Activated CD4-positive, alpha-beta T cell treated with anti-CD3 and anti-CD28 coated beads for 4 hours (primary cell): ENCODE measurements around the gene EGFL7.

Experiments used
- DNase-seq, 2 donors: peaks; one replicate each; pipeline ENCODE4 v3.0.0-alpha.2; 2020

EGFL7 gene

DNA sequence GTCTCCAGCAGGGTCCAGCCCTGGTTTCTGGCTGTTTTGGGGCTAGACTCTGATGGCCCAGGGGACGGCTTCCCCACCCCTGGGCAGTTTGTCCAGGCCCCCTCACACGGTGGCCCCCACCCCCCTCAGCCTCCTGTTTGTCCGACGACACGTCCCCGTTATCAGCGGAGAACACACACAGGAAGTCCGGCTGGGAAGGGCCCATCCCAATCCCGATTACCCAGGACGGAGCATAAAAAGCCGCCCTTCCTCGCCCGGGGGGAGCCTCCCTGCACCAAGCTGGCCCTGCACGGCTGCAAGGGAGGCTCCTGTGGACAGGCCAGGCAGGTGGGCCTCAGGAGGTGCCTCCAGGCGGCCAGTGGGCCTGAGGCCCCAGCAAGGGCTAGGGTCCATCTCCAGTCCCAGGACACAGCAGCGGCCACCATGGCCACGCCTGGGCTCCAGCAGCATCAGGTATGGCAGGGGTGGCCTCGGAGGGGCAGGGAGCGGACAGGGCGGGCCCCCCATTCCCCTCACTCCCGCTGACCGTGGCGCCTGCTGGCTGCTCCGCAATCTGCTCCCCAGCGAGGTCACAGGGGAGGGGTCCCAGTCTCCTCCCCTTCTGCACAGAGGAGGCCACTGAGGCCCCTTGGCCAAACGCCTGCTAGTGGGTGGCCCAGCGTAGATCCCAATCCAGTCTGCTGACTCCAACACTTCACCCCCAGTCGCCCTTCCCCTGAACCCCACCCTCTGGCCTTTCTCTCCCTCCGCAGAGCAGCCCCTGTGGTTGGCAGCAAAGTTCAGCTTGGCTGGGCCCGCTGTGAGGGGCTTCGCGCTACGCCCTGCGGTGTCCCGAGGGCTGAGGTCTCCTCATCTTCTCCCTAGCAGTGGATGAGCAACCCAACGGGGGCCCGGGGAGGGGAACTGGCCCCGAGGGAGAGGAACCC is at the start of gene EGFL7:
Gene EGFL7 (plus strand): TSS at position 261 of the 926 bp plus-strand sequence. CDS start 5,367 bp downstream, outside the sequence.
- DNase-seq = no peak

GRCh38 chr9:136613824-136614371 is 48.8 kb upstream of the EGFL7 start:
- DNase-seq = no peak

DNA sequence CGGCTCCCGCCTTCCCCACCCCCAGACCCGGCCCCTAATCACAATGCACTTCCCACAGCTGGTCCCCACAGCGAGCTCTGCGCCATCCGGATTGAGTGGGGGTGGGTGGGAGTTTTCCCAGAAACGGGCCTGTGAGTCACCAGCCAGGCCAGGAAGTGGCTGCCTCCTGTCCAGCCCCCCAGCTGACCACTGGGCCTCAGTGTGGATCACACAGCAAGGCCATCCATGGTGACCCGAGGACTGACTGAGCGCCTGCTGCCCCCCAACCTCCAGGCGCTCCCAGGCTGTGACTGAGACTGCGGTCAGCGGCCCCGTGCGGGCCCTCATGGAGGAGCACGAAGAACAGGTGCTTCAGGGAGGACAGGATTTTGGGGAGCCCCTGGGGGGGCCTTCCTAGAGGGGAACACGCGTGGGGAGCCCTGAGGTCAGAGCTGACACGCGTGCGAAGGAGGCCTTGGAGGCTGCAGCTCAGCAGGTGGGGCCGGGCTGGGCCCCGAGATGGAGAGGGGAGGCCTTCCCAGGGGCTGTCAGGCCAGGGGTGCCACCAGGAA is 48.3 kb upstream of the EGFL7 start:
- no peak for DNase-seq

- DNase-seq = no peak
Observed at GRCh38 chr9:136614967-136615623, 47.6 kb upstream of the EGFL7 start.

DNA sequence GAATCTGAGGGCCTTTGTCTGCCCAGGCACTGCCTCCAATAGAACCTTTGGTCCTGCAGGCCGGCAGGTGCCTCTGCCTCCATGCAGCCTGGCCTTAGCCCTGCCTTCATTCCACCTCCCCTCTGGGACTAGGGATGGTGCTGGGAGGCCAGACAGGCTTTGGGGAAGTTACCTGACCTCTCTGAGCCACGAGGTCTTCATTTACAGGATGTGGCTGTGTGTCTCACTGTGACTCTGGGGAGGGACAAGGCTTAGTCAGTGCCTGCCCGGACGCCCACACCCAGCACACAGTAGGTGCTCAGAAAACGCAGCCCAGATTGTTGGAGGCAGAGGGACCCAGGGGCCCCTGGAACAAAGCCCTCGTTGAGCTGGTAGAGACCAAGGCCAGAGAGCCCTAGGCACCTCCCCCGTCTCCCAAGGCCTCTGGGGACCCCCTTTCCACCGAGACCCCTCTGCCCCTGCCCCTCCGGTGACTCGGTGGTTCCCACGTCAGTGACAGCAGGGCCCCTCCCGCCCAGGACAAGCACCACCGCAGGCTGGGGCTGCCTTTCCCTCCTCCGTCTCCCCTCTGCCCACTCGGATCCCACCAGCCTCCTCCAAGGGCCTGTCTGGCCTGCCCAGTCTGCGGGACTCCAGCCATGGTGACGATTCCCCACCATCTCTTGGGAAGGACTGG is 46.9 kb upstream of the EGFL7 start:
- DNase-seq = no peak

DNA sequence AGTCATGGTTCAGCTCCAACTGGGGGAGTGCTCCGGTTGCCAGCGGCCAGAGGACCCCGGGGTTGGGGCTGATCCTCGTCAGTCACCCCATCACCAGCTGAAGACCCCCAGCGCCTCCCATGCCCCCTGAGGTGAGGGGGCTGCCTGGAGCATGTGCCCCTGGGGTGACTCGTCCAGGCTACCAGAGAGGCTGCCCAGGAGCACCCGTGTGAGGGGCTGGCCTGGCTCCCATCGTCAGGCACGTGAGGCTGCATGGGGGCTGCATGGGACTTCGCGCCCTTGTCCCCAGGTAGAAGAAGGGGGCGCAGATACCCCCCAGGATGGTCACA is 46.4 kb upstream of the EGFL7 start:
- no peak for DNase-seq

DNA sequence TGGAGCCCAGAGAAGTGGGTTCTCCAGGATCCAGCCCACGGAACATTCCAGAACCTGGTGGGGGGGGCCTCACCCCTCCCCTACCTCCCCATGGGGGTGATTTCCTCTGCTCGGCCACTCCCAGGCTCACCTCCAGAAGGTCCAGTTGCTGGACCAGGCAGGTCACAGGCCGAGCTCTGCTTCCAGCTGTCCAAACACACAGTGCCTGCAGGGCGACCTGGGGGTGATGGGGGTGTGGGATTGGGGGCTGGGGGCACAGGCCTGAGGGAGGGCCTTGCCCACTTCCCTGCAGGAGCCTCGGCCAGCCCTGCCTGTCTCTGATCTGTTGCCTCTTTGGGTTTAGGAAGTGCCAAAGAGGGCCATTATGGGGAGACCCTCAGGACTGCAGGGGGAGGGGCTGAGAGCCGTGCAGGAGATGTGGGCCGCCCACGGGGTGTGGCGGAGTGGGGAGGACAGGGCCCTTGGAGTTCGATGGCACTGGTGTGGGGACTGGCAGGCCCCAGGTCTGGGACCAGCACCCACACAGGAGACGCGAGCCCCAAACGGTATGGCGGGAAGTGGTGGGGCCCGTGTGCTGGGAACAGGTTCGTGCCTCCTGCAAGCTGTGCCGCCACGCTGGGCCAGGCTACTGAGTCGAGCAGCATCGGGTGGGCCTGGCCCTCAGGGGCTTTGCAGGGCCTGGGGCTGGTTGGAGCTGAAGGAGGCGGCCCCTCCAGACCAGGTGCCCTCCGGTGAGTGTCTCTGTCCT is 45.6 kb upstream of the EGFL7 start:
- no peak for DNase-seq

DNA sequence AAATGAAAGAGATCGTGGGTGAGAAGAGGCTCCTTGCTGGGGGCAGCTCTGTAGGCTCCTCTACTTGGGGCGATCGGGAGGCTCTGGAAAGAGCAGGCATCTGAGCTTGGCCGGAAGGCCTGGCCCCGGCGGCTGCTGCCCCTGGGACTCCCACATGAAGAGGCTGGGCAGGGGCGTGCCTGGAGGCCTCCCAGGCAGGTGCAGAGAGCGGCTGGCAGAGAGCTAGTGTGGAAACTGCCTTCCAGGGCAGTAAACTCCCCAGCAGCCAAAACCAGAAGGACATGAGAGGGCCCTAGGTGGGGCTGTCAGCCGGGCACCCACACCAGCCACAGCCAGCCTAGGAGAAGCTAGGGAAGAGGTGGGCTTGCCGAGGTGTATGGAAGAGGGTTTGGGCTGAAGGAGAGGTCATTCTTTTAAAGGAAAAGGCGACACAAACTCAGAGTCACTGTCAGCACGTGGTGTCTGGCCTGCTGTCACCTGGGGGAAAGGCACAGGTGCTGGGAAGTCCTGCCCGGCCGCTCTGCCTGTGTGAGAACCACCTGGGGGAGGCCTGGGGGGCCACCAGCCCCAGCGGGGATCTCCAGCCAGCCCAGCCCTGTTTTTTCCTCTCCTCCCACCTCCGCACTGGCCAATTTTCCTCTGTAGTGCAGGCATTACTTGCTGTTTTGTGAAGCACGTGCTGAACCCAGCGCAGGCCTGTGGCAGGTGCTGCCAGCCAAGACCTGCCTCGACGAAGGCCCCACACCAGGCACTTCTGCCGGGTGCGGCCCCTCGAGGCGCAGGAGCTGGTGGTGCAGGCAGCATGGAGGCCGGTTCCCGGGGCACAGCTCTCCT is 44.8 kb upstream of the EGFL7 start:
- no peak for DNase-seq

DNA sequence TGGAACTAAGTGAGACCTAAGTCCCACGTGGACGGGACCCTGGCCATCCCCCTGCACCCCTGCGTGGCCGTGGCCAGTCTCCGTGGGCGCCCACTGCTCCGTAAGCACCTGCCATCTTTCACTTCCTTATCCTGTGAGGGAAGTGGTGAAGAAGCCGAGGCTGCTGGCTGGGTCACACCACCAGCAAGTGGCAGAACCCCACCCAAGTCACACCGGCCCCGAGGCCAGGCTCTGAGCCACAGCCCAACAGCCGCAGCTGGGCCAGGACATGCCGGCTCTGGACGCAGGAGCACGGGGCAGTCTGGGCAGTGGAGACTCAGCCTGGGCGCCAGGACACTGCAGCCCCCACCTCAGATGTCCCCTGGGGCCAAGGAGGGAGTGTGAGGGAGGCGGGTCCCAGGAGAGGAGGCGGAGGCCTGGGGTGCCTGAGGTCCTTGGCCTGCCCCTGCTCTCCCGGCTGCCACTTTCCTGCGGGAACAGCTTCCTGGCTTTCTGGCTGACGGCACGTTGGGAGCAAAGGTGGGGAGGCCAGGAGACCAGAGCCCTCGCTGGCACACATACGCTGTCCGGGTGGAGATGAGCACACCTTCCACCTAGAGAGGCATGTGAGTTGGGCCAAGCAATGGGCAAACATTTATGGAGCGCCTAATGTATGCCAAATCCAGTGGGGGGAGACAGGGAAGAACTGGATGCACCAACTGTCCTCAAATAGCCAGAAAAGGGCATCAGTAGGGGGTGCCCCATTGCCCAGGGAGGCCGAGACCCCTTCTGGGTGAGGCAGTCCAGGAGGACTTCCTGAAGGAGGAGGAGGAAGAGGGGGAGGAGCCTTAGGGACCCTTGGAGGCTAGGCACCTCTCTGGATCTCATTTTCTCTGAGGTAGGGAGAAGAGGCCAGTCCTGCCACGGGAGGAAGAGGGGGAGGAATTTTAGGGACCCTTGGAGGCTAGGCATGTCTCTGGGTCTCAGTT is 43.9 kb upstream of the EGFL7 start:
- DNase-seq = no peak

GRCh38 chr9:136619742-136620440 is 42.8 kb upstream of the EGFL7 start:
- DNase-seq = no peak

DNA sequence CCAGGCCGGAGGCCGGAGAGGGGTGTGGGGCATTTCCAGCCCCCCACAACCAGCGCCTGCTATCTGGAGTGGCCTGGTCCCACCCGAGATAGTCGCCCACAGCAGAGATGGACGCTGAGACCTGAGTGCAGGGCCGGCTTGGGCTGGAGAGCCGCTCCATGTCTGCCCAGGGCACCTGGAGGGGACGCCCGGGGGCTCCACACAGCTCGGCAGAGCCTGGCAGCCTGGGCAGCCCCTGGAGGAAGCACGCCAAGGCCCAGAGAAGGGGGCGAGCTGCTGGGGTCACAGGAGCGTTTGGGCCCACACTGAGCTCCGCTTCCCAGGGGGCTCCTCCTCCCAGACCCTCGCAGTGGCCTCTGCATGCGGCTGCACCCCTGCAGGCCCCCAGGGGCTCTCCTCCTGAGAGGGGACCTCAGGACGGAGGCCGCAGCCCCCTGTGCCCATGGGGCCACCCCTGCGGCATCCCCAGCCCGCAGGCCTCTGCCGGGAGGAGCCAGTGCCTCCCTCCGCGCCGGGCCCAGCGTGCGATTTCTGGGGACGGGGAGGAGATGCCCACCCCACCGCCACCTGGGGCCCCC is 42.2 kb upstream of the EGFL7 start:
- DNase-seq = no peak

- DNase-seq = no peak
Observed at GRCh38 chr9:136621019-136621733, 41.5 kb upstream of the EGFL7 start.

DNA sequence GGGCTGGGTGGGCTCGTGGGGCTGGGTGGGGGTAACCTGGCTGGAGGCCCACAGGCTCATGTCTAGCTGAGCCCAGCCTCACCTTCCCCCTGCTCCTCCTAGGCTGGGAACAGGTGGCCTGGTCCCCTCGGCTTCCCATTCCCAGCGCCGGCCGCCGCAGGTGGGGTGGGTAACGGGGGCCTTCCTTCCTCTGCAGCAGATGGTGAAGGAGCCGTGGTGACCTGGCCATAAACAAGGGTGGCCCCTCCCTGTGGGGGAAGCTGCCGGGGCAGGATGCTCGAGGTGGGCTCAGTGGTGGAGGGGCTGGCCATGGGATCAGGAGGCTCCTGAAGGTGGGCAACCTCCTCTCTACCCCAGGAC is 41.0 kb upstream of the EGFL7 start:
- DNase-seq = no peak

GRCh38 chr9:136622538-136622948 is 40.2 kb upstream of the EGFL7 start:
- DNase-seq = no peak

- DNase-seq = no peak
Observed at GRCh38 chr9:136623016-136623841, 39.5 kb upstream of the EGFL7 start.

- no peak for DNase-seq
Observed at GRCh38 chr9:136623842-136624183, 38.9 kb upstream of the EGFL7 start.

GRCh38 chr9:136624184-136624951 is 38.3 kb upstream of the EGFL7 start:
- DNase-seq = no peak
